GM21737 (cell line): ENCODE data around the gene C16orf89.

Experiments
- ATAC-seq: cut with Tn5 transposase; IDR thresholded peaks from one replicate; pipeline ENCODE4 v1.9.1; 2021; ENCODE audit warnings: mild to moderate bottlenecking, moderate library complexity; ENCODE audit not compliant: unreplicated experiment

C16orf89 gene

GRCh38 chr16:5033256-5034166, 32.2 kb downstream of the C16orf89 start, which contains the start of gene NAGPA:
Gene NAGPA (minus strand): TSS chr16:5033935. CDS start chr16:5033914, 21 bp downstream.
- peak; percentile 86 for ATAC-seq

DNA sequence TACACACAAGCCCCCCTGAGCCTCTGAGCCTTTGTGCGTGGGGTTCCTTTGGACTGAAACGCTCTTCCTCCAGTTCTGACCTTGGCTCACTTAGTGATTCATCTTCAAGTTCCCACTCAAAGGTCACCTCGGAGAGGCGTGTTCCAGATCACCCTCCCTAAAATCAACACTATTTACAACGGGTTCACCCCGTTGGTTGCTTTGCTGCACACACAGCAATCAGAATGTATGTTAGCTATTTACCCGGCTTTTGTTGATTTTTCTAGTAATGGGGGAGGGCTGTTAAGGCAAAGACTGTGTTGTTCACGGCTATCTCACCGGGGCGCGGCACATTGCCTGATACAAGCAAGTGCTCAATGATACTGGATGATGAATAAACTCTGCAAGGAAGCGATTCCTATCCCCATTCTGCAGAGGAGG, 33.0 kb downstream of the C16orf89 start:
- ATAC-seq = no peak

DNA sequence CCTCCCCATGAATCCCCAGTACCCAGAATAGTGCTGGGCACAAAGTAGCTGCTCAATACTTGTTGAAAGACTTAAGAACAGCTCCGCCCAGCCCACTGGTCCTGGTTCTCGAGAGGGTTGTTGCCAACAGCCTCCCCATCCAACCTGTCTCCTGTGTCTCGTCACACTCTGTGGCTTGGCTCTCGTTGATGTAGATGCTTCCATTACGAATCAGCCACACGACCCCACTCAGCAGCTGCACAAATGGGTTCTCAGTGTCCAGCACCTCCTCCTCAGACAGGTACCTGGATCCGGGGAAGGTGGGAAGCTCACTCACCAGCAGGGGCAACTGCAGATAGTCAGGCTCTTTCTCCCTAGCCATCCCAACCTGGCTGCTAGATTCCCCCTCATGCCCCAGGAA, 34.2 kb downstream of the C16orf89 start:
- no peak for ATAC-seq

- no peak for ATAC-seq
Observed at GRCh38 chr16:5030251-5030870, 35.4 kb downstream of the C16orf89 start.

GRCh38 chr16:5028950-5029475, 36.7 kb downstream of the C16orf89 start:
- ATAC-seq = no peak

- ATAC-seq = no peak
Observed at GRCh38 chr16:5027575-5028235, 38.1 kb downstream of the C16orf89 start.

DNA sequence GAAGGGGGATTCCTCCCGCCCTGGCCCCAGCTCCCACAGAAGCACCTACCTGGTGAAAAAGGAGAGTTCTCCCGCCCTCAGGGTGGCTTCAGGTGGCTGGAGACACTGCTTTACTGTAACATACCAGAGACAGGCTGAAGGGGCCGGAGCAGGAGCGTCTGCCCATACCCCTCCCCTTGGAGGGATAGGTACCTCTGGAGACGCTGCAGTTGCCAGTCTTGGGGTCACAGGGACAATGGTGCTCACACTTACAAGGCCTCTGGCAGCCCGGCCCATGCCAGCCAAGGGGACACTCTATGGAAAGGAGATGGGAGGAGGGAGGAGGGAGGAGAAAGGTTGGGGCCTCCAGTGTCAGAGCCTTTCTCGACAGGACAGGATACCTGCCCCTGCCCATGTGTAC, 38.7 kb downstream of the C16orf89 start:
- no peak for ATAC-seq

GRCh38 chr16:5026664-5027063, 39.1 kb downstream of the C16orf89 start:
- no peak for ATAC-seq

DNA sequence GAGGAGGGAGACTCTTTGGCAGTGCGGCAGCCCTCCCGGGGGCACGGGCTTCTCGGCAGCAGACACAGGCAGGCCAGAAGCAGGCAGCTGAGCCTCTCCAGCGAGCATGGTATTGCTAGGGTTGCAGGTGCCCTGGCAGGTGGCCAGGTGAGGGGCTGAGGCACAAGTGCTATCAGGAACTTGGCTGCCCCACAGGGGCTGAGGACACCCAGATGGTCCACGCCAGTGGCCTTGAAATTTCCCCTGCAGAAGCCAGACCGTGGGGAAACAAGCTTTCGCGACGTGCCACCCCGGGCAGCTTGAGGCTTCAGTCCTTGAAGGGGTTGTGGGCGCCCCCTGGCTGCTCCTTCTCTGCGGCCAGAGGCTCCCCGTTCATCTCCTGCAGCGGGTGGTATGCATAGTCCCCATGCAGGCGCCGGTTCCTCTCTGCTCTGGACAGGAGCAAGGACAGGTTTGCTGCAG, 40.6 kb downstream of the C16orf89 start:
- no peak for ATAC-seq

DNA sequence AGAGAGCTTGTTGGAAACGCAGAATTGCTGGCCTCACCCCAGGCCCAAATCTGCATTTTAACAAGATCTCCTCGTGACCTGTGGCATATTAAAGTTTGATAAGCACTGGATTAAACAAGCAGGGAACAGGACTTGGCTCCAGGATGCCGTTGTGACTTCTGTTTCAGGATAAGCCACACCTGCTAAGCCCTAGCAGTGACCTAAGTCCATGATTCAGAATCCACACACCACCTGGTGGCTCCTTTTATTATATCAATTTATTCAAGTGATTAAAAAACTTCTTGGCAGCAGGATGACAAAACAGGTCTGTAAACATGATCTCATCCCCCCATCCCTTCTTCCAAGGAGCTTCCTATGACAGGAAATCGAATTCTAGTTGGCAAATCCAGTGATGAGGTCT, 41.1 kb downstream of the C16orf89 start:
- no peak for ATAC-seq

DNA sequence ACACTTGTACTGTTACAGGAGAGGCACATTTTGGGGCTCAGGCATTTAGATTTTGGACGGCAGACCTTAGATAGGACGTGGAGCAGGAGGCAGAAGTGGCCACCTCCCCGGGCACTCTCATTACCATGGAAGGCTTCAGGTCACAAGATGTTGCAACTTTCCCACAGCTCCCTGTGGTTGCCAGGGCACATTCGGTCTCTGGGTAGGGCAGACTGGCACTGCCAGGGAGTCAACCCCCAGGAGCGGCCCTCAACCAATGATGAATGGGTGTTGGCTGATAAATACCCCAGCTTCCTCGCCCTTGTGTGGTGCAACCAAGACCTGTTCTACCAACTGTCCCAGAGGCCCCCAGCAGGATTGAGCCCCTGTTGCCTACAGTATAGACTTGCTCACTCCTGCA, 43.2 kb downstream of the C16orf89 start:
- ATAC-seq = no peak

GRCh38 chr16:5020551-5020950, 45.2 kb downstream of the C16orf89 start:
- no peak for ATAC-seq

DNA sequence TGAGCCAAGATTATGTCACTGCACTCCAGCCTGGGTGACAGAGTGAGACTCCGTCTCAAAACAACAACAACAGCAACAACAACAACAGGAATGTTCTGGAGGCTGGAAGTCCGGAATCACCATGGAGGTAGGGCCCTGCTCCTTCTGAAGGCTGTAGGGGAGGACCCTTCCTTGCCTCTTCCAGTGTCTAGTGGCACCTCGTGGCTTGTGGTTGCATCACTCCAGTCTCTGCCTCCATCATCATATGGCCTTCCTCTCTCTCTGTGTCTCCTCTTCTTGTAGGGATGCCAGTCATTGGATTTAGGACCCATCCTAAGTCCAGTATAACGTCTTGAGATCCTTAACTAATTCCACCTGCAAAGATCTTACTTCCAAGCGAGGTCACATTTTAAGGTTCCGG, 46.0 kb downstream of the C16orf89 start:
- ATAC-seq = no peak

GRCh38 chr16:5018793-5019192, 47.0 kb downstream of the C16orf89 start:
- ATAC-seq = no peak

DNA sequence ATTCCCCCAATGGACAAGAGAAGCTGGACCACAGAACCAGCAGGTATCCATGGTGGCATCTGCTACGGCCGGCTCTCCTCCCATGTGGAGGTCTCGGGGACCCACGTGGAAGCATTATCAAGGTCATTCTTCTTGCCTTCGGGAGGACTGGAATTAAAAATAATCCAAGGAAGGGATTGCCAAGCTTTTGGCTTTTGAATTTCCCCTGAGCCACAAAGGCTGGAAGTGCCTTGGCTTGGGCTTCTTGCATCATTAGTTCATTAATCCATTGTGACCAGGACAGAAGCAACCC, 48.1 kb downstream of the C16orf89 start:
- no peak for ATAC-seq

DNA sequence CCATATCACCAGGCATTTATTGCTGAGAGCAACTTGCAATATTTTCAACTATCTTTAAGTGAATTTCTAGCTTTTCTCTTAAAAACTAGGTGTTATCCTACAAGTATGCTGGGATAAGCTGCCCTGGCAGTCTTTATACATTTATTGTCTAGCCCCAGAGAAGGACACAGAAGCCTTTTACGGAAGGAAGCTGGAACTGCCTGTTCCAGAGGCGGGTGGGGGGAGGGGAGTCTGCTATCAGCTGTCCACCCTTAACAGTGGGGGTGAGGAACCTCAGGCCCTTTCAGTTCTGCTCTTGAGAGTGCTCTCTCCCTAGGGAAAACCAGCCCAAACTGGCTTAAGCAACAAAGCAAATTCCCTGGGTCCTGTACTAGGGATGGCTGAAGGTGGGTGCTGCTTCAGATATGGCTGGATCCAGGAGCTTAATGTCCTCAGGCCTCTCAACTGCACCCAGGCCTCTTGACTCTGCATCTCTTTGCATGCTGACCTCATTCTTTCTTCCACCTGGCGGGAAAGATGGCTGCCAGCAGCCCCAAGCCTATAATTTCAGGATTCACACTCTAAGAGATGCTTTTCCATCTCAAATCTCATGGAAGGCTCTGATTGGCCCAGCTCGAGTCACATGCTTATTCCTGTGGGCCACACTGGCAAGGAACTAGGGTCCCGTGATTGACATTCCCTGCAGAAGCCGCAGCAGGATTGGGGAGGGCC, 48.6 kb downstream of the C16orf89 start:
- ATAC-seq = no peak

DNA sequence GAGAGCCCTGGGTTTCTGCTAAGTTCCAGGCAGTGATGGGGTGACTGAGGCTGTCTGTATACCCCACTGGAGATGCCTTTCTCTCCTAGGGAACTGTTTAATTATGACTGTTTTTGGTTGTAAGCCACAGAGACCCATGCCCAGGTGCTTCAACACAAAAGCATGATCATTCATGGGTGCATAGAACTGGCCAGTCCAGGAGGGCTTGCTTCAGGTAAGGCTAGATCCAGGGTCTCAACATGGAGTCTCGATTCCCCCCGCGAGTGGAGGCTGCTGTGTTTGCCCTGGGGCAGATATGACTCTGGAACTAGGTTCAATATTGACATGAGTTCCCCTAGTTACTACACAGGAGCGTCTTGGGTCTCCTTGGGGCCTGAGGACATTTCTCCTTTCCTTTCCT, 49.9 kb downstream of the C16orf89 start:
- no peak for ATAC-seq

DNA sequence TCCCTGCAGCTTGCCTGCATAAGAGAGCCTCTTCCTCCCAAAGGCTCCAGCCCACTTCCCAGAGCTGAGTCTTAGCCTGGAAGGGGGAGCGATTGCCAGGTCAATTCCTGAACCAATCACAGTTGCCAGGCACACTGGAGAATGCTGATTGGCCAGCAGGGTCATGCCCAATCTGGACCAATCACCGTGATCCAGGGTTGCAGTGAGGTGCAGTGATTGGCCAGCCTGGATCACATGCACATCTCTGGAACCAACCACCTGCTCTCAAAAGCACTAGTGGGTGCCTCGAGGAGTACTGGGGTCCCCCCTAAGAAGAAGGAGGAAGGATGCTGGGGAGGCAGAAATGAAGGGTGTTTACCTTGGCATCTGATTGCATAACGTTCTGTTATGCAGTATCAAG, 50.4 kb downstream of the C16orf89 start:
- ATAC-seq = no peak

DNA sequence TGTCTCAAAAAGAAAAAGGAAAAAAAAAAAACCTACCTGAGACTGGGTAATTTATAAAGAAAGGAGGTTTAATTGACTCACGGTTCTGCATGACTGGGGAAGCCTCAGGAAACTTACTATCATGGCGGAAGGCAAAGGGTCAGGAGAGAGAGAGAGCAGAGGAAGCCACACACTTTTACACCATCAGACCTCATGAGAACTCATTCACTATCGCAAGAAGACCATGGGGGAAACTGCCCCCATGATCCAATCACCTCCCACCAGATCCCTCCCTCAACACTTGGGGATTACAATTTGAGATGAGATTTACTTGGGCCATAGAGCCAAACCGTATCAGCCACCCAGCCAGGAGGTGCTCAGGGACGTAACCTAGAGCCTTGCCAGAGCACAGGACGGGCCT, 52.9 kb downstream of the C16orf89 start:
- ATAC-seq = no peak

GRCh38 chr16:5011637-5012036, 54.1 kb downstream of the C16orf89 start:
- no peak for ATAC-seq
